NCI-H2081 treated with DMSO at 0.1 percent for 48 hours (cell line): Measurements from ENCODE around the gene COL8A2.

Experiments used
- DNase-seq: peaks from one replicate; lab custom pipeline; 2025; lab: John Stamatoyannopoulos, UW

COL8A2 gene

DNA sequence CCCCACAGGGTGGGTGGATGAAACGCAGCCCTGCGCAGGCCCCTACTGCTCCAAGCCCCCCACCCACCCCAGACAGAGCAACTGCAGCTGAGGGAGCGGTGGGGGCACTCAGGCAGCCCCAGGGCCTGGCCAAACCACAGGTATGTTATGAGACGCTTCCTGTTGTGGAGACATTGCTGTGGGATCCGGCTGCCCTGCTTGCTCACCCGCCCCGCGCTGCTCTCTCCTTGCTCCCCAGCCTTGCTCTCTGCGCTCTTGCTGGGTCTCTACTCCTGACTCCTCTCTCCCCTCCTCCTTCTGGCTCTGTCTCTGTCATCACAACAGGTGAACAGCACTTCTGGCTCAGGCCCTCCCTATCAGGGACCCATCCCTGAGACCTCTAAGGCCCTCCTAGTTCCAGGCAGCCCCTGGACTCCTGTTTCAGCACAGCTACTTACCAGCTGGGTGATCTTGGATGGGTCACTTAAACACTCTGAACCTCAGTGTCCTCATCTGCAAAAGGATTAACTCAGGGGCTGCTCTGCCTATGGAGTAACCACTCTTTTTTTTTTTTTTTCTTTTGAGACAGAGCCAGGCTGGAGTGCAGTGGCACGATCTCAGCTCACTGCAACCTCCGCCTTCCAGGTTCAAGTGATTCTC is 15.9 kb downstream of the COL8A2 start:
- no peak for DNase-seq

DNA sequence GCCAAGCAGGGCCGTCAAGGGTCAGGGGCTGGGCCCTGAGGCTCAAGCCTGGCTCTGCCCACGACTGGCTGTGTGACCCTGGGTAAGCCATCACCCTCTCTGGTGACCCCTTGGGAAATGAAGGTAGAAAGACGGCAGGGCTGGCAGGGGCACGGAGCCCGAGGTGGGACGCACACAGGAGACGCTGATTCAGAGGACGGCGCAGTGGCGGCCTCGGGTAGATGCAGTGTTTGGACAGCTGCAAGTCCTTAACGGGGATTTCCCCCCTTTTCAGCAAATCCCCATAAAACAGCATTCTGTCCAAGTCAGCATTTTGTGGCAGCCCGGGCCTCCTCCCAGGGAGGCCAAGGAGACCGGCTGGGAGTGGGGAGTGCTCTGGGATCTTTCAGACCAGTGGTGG is 16.7 kb downstream of the COL8A2 start:
- DNase-seq = no peak

DNA sequence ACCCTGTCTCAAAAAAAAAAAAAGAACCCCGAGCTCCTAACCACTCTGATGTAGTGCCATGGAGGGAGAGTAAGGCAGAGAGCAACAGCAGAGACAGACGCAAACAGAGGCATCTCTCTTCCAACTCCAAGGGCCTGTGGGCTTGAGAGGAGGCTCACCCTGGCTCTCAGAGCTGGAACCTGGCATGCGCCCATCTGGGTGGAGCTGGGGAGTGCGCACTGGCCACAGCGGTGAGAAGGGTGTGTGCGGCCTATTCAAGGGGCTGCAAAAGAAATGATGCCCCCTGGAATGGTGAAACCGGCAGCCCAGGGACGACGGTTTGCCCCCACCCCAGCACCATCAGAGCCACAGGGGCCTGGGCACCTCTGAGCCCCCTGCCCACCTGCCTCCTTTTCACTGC is 17.6 kb downstream of the COL8A2 start:
- no peak for DNase-seq

DNA sequence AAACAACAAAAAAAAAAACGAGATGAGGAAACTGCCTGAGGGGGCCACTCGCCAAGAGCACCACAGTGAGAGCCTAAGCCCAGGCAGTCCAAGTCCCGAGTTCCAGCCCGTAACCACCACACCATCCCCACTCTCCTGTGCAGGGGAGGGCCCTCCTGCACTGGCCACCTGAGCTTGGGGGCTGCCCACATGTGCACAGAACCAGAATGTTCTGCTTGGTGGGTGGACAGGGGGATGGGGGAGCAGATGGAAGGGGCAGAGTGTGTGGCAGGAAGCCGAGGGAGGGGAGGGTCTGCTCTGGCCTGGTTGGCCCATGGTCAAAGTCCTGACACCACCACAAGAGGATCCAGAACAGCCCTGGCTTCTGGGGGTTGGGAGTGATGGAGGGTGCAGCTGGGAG is 18.8 kb downstream of the COL8A2 start:
- no peak for DNase-seq

DNA sequence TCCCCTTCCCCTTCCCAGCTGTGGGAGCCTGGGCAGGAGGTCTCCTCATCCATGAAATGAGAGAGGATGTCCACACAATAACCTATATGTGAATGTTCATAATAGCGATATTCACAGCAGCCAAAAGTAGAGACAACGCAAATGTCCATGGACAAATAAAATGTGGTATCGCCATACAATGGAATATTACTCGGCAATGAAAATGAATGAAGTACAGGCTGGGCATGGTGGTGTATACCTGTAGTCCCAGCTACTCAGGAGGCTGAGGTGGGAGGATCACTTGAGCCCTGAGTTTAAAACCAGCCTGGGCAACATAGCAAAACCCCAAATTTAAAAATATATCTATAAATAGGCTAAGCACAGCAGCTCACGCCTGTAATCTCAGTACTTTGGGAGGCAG is 23.5 kb downstream of the COL8A2 start:
- no peak for DNase-seq

DNA sequence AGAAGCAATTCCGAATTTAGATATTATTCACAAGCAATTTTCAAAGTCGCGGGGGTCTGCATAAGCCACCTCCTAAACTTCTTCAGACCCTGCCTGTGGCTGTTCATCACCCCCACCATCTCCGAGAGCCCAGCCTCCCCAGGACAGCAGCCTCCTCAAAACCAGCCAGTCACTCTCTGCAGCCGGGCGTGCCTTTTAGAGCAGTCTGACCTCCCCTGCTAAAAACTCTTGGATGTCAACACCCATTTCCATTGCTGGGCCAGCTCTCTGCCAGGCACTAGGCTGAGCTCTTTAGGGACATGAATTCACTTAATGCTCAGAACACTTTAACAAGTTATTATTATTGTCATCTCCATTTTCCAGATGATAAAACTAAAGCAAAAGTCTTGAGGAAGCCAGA is 24.6 kb downstream of the COL8A2 start:
- DNase-seq = no peak

DNA sequence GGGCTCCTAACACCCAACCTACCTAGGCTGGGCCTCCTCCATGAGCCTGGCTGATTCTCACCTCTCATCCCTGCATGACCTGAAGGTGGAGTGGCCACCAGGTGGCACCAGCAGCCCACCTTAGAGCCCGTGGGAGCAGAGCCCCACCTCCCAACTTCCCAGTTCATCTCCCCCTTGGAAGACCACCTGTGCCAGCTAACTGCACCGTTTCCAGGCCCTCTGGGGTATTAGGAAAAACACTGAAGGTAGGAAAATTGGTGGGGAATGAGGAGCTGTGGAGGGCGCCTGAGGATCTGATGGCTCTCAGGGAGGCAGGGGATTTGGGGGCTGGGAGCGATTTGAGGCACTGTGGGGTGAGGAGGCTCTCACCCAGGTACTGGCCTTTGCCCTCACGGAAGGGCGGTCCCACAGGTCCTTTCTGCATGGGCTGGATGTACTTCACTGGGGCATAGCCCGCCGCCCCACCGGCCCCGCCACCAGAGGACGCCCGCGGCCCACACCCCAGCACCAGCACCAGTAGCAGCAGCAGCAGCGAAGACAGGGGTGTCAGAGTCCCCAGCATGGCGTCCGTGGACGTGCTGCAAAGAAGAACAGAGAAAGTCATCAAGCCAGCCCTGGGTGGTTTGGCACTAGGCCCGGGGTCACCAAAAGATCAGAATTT is 25.2 kb downstream of the COL8A2 start:
- no peak for DNase-seq

DNA sequence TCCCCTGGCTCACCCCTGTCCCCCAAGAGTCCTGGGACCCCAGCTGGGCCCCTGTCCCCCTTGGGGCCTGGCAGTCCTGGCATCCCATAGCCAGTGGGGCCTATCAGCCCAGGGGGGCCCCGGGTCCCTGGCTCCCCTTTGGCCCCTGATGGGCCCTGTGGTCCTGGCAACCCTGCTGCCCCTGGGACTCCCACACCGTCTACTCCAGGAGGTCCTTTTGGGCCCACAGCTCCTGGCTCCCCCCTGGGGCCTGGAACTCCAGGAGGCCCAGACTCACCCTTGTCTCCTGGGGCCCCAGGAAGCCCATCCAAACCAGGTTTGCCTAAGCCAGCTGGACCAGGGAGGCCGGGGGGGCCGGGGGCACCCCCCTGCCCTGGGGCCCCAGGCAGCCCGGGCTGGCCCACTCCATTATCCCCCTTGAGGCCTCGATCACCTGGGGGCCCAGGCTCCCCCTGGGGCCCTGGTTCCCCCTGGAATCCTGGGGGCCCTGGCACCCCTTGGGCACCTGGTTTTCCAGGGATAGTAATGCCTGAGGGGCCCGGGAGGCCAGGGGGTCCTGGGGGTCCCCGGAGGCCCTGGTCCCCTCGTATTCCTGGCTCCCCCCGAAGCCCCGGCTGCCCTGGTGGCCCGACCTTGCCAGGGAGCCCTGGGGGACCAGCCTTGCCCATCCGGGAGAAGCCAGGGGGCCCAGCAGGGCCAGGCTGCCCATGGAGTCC is 26.2 kb downstream of the COL8A2 start:
- DNase-seq = no peak

DNA sequence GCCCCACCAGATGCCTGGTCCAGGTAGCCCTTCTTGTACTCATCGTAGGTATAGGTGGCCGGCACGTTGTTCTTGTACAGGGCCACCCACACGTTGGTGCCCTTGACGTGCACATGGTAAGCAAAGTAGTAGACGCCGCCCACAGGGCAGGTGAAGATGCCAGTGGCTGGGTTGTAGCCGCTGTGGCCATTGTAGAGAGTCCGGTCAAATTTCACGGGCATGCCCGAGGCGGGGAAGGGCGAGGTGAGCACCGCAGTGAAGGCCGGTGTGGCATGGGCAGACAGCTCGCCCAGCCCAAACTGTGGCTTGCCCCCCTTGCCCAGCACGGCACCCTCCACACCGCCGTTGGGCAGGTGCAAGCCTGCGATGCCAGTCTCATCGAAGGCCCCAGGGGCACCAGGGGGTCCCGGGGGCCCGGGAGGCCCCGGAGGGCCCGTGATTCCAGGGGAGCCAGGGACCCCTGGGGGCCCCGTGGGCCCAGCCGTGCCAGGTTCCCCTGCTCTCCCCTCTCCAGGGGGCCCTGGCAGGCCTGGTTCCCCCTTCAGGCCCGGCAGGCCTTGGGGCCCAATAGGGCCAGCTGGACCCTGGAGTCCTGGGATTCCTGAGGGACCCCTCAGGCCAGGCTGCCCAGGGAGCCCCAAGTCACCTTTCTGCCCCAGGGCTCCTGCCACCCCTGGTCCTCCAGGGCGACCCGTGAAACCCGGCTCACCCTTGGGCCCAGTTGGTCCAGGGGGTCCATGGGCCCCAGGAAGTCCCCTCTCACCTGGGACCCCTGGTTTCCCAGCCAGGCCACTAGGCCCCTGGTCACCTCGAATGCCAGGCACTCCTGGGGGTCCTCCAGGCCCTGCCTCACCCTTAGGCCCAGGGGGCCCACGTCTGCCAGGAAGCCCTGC is 27.1 kb downstream of the COL8A2 start:
- DNase-seq = no peak

DNA sequence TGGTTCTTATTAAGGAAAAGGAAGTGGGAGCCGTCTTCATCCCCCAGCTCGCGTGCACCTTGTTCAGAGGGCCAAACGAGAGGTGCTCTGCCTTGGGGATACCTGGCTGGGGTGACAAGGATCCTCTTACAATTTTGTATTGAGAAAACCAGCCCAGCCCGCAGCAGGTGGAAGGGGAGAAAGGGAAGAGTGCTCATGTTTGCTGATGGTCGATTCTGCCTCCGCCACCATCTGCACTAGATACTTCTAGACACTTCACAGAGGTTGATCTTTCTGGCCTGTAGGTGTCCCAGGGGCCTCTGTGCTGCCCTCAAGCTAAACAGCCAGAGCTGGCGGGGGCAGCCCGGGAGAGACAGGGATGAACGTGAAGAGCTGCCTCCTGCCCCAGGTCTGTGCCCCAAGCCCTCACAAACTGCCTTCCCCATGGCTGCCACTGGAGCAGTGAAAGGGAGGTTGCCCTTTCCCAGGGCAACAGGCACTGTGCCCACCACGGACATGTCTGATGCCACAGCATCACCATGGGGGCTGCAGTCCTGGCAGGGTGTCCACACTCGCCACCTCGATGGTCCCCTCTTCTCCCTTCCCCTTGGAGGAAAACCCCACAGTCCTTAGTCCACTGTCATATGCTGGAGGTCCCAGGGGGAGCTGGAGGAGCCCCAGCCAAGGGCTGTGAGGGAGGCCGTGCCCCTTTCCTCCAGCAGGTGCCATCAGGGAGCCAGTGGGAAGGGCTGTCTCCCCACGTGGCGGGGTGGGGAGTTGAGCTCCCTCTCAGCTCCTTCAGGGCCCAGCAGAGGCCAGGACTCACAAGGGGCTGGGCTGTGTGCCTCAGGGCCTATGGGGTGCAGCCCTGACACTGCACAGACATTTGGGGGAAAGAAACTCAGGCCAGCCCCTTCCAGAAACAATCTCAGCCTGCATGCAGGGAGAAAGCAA is 28.3 kb downstream of the COL8A2 start:
- DNase-seq = no peak

DNA sequence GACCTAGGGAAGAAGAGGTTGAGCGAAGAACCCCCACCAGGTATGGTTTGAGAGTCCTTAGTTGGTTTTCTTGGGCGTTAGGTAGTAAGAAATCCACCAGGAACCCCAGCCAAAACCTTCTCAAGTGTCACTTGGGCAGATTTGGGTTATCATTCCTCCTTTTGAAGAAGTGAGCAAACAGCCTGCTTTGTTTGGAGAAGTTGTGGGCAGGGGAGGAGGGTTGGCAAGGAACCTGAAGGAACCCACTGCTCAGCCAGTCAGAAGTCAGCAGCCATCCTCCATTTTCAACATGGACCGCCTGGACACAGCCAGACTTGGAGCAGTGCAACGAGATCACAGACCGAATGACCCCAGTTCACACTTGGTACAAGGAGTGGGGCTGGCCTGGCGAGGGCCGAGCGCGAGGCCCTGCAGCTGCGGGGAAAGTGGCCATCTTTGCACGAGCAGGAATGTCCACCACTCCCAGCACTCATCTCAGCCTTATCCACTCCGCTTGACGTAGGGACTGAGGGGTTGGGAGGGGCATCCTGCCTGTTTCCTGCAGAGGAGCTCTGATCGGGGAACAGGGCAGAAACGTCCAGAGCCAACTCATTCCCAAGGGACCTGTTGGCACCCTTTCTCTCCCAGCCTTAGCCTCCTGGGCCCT is 29.1 kb downstream of the COL8A2 start:
- no peak for DNase-seq

DNA sequence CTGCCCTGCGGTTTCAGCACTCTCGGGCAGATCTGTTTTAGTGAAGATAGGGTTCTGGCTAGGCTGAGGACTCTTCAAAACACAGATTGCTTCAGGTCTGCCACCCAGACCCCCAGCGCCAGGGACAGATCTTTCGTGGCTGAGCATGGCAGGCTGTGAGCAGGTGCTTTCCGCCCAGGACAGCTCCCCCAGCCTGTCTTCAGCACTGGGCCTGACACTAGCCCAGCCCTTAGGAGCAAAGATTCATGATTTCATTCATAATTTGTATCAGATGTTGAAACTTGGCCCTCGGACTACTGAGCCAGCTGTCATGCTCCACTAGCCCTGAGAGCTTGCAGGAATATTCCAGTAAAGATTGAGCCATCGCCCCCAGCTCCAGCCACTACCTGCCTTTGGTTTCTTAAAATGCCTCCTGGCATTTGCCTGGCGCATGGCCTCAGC is 30.4 kb downstream of the COL8A2 start:
- no peak for DNase-seq

DNA sequence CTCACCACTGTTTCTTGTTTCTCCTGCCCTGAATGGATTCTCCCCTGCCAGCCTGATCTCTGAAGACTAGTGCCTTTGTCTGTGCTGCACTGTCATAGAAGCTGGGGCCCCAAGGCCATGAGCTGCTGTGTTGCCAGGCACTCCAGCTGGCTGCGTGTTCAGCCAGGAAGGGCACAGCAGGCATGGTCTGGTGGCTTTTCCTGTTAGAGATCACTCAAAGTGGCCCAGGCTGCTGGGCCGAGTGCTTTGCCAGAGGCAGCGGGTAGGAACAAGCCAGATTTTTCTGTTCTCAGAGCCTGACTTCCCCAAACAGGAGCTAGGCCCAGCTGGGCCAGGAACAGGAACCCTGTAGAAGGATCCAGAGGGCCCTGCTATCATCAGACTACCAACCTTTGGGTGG is 31.1 kb downstream of the COL8A2 start:
- no peak for DNase-seq

DNA sequence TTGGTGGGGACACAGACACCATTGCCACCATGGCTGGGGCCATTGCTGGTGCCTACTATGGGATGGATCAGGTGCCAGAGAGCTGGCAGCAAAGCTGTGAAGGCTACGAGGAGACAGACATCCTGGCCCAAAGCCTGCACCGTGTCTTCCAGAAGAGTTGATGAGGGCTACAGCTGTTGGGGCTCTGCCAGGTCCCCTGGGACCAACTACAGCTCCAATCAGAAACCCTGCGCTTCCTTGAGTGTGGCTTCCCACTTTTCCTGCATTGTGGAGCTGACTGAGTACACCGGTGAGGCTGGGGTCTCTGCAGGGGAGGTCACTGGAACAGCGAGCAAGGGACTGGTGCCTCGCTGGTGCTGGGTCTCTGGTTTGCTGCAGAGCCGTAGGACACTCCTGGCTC is 31.8 kb downstream of the COL8A2 start:
- no peak for DNase-seq

DNA sequence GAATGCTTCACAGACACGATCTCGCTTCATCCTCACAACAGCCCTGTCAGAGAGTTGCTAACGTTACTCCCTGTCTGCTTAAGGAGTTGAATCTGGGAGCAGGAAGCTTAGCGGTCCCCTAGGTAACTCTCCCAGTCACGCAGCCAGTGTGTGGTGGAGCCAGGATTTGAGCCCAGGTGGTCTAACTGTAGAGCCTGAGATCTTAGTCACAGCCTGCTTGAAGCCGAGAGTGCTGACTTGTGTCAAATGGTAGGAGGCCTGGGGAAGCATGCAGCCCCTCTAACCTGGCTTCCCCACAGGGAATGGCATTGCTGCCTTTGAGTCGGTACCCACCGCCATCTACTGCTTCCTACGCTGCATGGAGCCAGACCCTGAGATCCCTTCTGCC is 32.2 kb downstream of the COL8A2 start:
- no peak for DNase-seq

DNA sequence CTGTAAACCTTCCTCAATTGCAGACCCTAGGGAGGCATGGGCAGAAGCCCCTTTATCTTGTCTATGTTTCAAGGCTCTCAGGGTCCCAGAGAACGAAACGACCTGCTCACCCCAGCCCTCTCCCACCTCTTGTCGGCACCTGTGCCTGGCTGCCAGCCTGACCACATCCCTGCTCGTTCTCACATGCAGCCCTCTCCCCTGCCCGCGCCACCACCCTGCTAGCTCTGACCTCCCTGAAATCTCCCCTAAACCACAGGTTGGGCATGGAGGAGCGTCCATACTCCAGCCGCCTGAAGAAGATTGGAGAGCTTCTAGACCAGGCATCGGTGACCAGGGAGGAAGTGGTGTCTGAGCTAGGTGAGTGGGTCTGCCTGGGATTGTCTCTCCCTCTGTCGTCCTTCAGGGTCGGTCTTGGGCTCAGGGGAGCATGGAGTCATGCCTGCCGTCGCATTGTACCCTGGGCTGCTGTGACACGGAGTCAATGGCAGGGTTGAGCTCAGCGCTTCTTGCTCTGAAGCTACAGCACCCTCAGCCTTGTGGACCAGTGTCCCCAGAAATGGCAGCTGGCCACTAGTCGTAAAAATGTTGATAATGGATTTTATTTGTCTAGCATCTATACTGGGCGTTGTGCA is 32.7 kb downstream of the COL8A2 start:
- no peak for DNase-seq

DNA sequence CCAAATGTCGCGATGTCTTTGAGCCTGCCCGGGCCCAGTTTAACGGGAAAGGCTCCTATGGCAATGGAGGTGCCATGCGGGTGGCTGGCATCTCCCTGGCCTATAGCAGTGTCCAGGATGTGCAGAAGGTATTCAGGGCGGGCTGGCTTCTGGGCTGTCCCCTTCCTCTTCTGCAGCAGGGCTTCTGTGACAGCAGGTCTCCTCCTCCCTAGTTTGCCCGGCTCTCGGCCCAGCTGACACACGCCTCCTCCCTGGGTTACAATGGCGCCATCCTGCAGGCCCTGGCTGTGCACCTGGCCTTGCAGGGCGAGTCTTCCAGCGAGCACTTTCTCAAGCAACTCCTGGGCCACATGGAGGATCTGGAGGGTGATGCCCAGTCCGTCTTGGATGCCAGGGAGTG is 33.3 kb downstream of the COL8A2 start:
- no peak for DNase-seq

DNA sequence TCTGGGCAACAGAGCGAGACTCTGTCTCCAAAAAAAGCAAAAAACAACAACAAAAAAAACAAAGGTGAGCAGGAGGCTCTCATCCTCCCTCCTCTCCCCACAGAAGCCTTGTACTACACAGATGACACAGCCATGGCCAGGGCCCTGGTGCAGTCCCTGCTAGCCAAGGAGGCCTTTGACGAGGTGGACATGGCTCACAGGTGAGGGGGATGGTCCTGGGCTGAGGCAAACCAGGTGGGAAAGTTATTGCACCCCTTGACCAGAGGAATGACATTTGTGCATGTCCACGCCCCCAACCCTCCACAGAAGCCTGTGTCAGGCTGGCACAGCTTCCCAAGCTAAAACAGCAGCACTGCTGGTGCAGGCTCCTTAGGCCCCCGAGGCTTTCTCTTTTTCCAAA is 33.9 kb downstream of the COL8A2 start:
- DNase-seq = no peak

DNA sequence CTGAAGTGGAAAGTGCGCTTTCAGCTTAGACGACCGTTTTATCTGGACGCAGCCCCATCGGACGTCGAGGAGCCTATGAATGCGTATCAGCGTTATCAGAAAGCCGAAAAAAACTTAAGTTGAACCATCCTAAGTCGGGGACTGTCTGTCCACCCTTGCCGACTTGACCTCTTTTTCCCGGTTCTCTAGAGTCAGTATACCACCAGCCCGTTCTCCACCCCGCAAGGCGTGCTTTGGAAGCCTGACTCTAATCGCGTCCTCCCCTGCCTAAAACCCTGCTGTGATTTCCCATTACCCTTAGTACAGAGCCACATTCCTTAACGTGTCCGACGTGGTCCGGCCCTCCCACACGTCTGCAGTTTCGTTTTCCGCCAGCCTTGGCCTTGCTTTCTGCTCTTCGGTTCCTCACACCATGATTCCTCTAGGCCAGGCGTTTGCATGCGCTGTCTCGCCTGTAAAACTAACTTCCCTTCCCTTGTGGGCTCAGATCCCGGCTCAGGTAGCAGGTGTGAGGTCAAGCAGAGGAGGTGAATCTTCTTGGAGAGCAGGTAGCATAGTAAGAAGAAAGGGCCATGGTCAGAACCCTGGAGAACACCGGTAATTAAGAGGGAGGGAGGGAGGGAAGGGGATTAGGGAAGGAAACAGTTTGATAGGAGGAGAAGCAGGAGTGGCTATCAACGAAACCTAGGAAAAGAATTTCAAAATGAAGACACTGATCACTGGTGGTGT is 35.5 kb downstream of the COL8A2 start:
- no peak for DNase-seq
